SK-N-MC (cell line): ENCODE results near the gene SHC3.

Experiments used
- EZH2 ChIP-seq: fragments of 200-600 bp; sonication (generic); IDR thresholded peaks from one replicate; pipeline ENCODE4 v1.6.1; 2017; ENCODE audit warnings: antibody characterized with exemption
- FOXP2 ChIP-seq: optimal IDR thresholded peaks from 2 replicates; pipeline ENCODE3; 2011; ENCODE audit warnings: mild to moderate bottlenecking, moderate library complexity; ENCODE audit not compliant: insufficient read depth; ENCODE audit errors: extremely low read length, control extremely low read depth
- POLR2AphosphoS5 ChIP-seq: IDR thresholded peaks from 2 replicates; pipeline ENCODE4 v1.6.1; 2012; ENCODE audit warnings: mild to moderate bottlenecking, low read depth, low read length, borderline replicate concordance

DNA sequence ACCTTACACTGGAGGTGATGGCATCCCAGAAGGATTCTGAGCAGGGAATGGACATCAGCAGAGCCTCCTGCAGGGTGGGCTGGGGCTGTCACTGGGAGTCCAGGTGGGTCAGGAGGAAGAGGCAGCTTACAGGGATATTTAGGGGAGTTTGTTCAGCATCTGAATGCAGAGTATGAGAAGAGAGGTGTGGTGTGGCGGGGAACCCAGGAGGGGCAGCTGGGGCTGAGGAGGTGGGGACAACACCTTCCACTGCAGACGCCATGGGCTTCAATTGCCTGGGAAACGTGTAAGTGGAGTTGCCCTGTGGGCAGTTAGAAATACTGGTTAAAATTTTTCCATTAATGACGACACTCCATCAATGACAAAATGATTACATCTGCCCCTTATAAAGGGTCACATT is 153.9 kb downstream of the SHC3 start:
- TF ChIP-seq FOXP2 = no peak
- TF ChIP-seq POLR2AphosphoS5 = no peak
- no peak for TF ChIP-seq EZH2
